ENCODE measurements around the gene ABLIM2.

The ABLIM2 gene

GRCh38 chr4:8192748-8193738 lies 34.4 kb upstream of the ABLIM2 start:
- peak; percentile 23 for DNase-seq (ENCODE audit: low spot score)

GRCh38 chr4:8191136-8191747 lies 32.6 kb upstream of the ABLIM2 start:
- peak; percentile 78 for DNase-seq (ENCODE audit: low spot score)

GRCh38 chr4:8189551-8190466 lies 31.2 kb upstream of the ABLIM2 start:
- DNase-seq (ENCODE audit: low spot score) = no peak

- DNase-seq (ENCODE audit: low spot score) = no peak
These were observed 30.3 kb upstream of the ABLIM2 start for GRCh38 chr4:8188743-8189550.

GRCh38 chr4:8188085-8188484 lies 29.5 kb upstream of the ABLIM2 start:
- DNase-seq (ENCODE audit: low spot score) = no peak

- no peak for DNase-seq (ENCODE audit: low spot score)
These were observed 27.3 kb upstream of the ABLIM2 start for GRCh38 chr4:8185930-8186329.

- no peak for DNase-seq (ENCODE audit: low spot score)
These were observed 26.7 kb upstream of the ABLIM2 start for GRCh38 chr4:8185295-8185694.

- DNase-seq (ENCODE audit: low spot score) = no peak
These were observed 25.4 kb upstream of the ABLIM2 start for GRCh38 chr4:8184061-8184460.

- no peak for DNase-seq (ENCODE audit: low spot score)
These were observed 24.5 kb upstream of the ABLIM2 start for GRCh38 chr4:8182858-8183725.

GRCh38 chr4:8182294-8182693 lies 23.7 kb upstream of the ABLIM2 start:
- DNase-seq (ENCODE audit: low spot score) = no peak

- no peak for DNase-seq (ENCODE audit: low spot score)
These were observed 23.2 kb upstream of the ABLIM2 start for GRCh38 chr4:8181844-8182243.

- no peak for DNase-seq (ENCODE audit: low spot score)
These were observed 22.5 kb upstream of the ABLIM2 start for GRCh38 chr4:8181119-8181518.

GRCh38 chr4:8180310-8181093 lies 21.9 kb upstream of the ABLIM2 start:
- no peak for DNase-seq (ENCODE audit: low spot score)

- no peak for DNase-seq (ENCODE audit: low spot score)
These were observed 21.2 kb upstream of the ABLIM2 start for GRCh38 chr4:8179771-8180170.

GRCh38 chr4:8179074-8179473 lies 20.5 kb upstream of the ABLIM2 start:
- no peak for DNase-seq (ENCODE audit: low spot score)

- DNase-seq (ENCODE audit: low spot score) = no peak
These were observed 19.3 kb upstream of the ABLIM2 start for GRCh38 chr4:8177956-8178355.

- DNase-seq (ENCODE audit: low spot score) = no peak
These were observed 18.9 kb upstream of the ABLIM2 start for GRCh38 chr4:8177552-8177951.

- DNase-seq (ENCODE audit: low spot score) = peak; percentile 26
These were observed 18.2 kb upstream of the ABLIM2 start for GRCh38 chr4:8176547-8177399.

- no peak for DNase-seq (ENCODE audit: low spot score)
These were observed 17.1 kb upstream of the ABLIM2 start for GRCh38 chr4:8175686-8176085.
